DOHH2 (cell line): ENCODE measurements around the gene RGS10.

Experiments
- H3F3A ChIP-seq: fragments of 200-600 bp; sonication (generic), shearing (Covaris generic); 2 replicates; pipeline ENCODE4 v1.6.0; 2016; ENCODE audit warnings: antibody characterized with exemption, mild to moderate bottlenecking; ENCODE audit not compliant: control insufficient read depth, insufficient read depth
- H3K27ac ChIP-seq: fragments of 200-600 bp; sonication (generic); 2 replicates; pipeline ENCODE4 v1.5.1; 2014; ENCODE audit warnings: low read depth, mild to moderate bottlenecking, low read length, moderate library complexity
- H3K27me3 ChIP-seq: fragments of 200-600 bp; sonication (generic); 2 replicates; pipeline ENCODE4 v1.6.1; 2014; ENCODE audit warnings: mild to moderate bottlenecking, low read length, mixed read lengths; ENCODE audit not compliant: control insufficient read depth
- H3K36me3 ChIP-seq: fragments of 200-600 bp; sonication (generic); 2 replicates; pipeline ENCODE4 v1.6.1; 2014; ENCODE audit warnings: mild to moderate bottlenecking, low read length, moderate library complexity, mixed read lengths; ENCODE audit not compliant: control insufficient read depth
- H3K4me1 ChIP-seq: fragments of 200-600 bp; sonication (generic); 2 replicates; pipeline ENCODE4 v1.6.1; 2014; ENCODE audit warnings: mild to moderate bottlenecking, low read length, mixed read lengths; ENCODE audit not compliant: control insufficient read depth
- H3K4me2 ChIP-seq: fragments of 200-600 bp; sonication (generic); 2 replicates; pipeline ENCODE4 v1.6.0; 2014; ENCODE audit warnings: mild to moderate bottlenecking, low read length, moderate library complexity
- H3K4me3 ChIP-seq: fragments of 200-600 bp; sonication (generic); 2 replicates; pipeline ENCODE4 v1.5.1; 2014; ENCODE audit warnings: mild to moderate bottlenecking, low read length, mixed read lengths
- H3K79me2 ChIP-seq: fragments of 200-600 bp; sonication (generic); 2 replicates; pipeline ENCODE4 v1.6.1; 2014; ENCODE audit warnings: mild to moderate bottlenecking, low read length, mixed read lengths; ENCODE audit not compliant: control insufficient read depth
- H3K9me2 ChIP-seq: fragments of 200-600 bp; sonication (generic); replicated peaks from 2 replicates; pipeline ENCODE4 v1.6.1; 2014; ENCODE audit warnings: mild to moderate bottlenecking, low read length, mixed read lengths; ENCODE audit not compliant: control insufficient read depth
- H3K9me3 ChIP-seq: fragments of 200-600 bp; sonication (generic); 2 replicates; pipeline ENCODE4 v1.6.1; 2014; ENCODE audit warnings: antibody characterized with exemption, low read length, mixed read lengths; ENCODE audit not compliant: control insufficient read depth, insufficient read depth
- H4K20me1 ChIP-seq: fragments of 200-600 bp; sonication (generic); 2 replicates; pipeline ENCODE4 v1.6.0; 2014; ENCODE audit warnings: low read depth, mild to moderate bottlenecking, antibody characterized with exemption, low read length, moderate library complexity; ENCODE audit not compliant: control insufficient read depth, insufficient read depth
- CTCF ChIP-seq: fragments of 200-600 bp; sonication (generic); IDR thresholded peaks from one replicate; pipeline ENCODE4 v1.5.1; 2014; ENCODE audit warnings: antibody characterized with exemption, mild to moderate bottlenecking, low read depth, low read length; ENCODE audit not compliant: poor library complexity, severe bottlenecking
- EZH2phosphoT487 ChIP-seq: fragments of 200-600 bp; sonication (generic); IDR thresholded peaks from 2 replicates; pipeline ENCODE4 v1.6.1; 2017; ENCODE audit warnings: borderline replicate concordance, mild to moderate bottlenecking, antibody characterized with exemption, low read length, moderate library complexity, mixed read lengths

Gene RGS10

GRCh38 chr10:119522747-119523426, 19.6 kb downstream of the RGS10 start:
- H3K4me1 ChIP-seq = peaks cover 20% of the 10 kb centered on the region
- H3K36me3 ChIP-seq = peaks cover 23% of the 10 kb centered on the region
- H3K4me3 ChIP-seq = no peak overlapping the region
- no peak overlapping the region for H3K27ac ChIP-seq
- no peaks in the 10 kb centered on the region for H3K9me2 ChIP-seq
- peaks cover 13% of the 10 kb centered on the region for H3F3A ChIP-seq
- TF ChIP-seq CTCF (no peak), EZH2phosphoT487 (no peak)
- peaks cover 2% of the 10 kb centered on the region; the same call in 1 of the 2 replicates for H3K79me2 ChIP-seq
- H3K27me3 ChIP-seq = no peaks in the 10 kb centered on the region
- no peaks in the 10 kb centered on the region for H4K20me1 ChIP-seq
- no peaks in the 10 kb centered on the region for H3K9me3 ChIP-seq
- H3K4me2 ChIP-seq = no peak overlapping the region

DNA sequence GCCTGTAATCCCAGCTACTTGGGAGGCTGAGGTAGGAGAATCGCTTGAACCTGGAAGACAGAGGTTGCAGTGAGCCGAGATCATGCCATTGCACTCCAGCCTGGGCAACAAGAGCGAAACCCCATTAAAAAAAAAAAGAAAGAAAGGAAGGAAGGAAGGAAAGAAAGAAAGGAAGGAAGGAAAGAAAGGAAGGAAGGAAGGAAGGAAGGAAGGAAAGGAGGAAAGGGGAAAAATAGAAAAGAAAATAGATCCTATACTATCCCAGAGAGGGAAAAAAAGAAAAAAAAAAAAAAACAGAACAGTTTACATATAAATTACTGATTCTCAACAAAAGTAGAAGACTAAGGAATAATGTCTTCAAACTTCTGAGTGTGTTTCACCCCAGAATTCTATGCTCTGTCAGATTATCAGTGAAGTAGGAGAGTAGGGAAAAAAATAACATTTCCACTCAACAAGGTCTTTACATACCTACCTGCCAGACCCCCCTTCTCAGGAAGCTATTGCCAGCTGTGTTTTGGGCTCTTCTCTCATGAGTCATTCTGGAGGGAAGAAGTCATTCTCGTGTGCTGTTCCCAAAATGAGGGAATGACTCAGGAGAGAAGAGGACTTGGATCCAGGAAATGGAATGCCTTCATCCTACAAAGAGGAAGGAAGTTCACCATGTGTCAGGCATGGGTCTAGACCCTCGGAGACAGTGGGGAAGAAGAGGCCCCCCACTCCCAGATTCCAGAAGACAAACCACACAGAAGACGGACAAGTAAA, 20.9 kb downstream of the RGS10 start:
- H3K4me2 ChIP-seq = no peak overlapping the region
- peaks cover 25% of the 10 kb centered on the region for H3F3A ChIP-seq
- H3K4me1 ChIP-seq = peaks cover 33% of the 10 kb centered on the region
- H4K20me1 ChIP-seq = no peaks in the 10 kb centered on the region
- no peaks in the 10 kb centered on the region for H3K9me3 ChIP-seq
- TF ChIP-seq EZH2phosphoT487 (no peak), CTCF (no peak)
- no peaks in the 10 kb centered on the region for H3K79me2 ChIP-seq
- no peaks in the 10 kb centered on the region for H3K27me3 ChIP-seq
- H3K36me3 ChIP-seq = peaks cover 23% of the 10 kb centered on the region
- H3K27ac ChIP-seq = no peak overlapping the region
- no peaks in the 10 kb centered on the region for H3K9me2 ChIP-seq
- H3K4me3 ChIP-seq = no peak overlapping the region

GRCh38 chr10:119520283-119520682, 22.2 kb downstream of the RGS10 start:
- Histone ChIP-seq H3K9me3 (no peaks in the 10 kb centered on the region), H3K9me2 (no peaks in the 10 kb centered on the region), H3K36me3 (peaks cover 23% of the 10 kb centered on the region), H3K27ac (no peak overlapping the region), H3K79me2 (peaks cover 3% of the 10 kb centered on the region; the same call in 1 of the 2 replicates), H3F3A (peaks cover 24% of the 10 kb centered on the region), H3K4me3 (no peak overlapping the region), H3K4me1 (peaks cover 46% of the 10 kb centered on the region), H3K27me3 (no peaks in the 10 kb centered on the region), H3K4me2 (no peak overlapping the region), H4K20me1 (no peaks in the 10 kb centered on the region)
- TF ChIP-seq EZH2phosphoT487 (no peak), CTCF (no peak)
